Gastroesophageal sphincter (tissue), 3 donors: Measurements from ENCODE around the gene LRRTM3.

ENCODE experiments used
- CTCF ChIP-seq, 4 experiments: fragments of 200-600 bp in 2 of 4; fragments of 450-650 bp in 2 of 4; sonication (generic) in 1 of 4; IDR thresholded peaks; one replicate each; pipeline ENCODE4 v1.5.1; 2017 to 2019; ENCODE audit warnings: antibody characterized with exemption in 4 of 4, mild to moderate bottlenecking in 2 of 4, moderate library complexity in 2 of 4
- POLR2A ChIP-seq, 2 donors: fragments of 450-650 bp; IDR thresholded peaks; one replicate each; pipeline ENCODE4 v1.6.1; 2017; ENCODE audit warnings: antibody characterized with exemption in 2 of 2, mild to moderate bottlenecking in 2 of 2, moderate library complexity in 1 of 2
- POLR2AphosphoS5 ChIP-seq: sonication (generic); formaldehyde crosslinking; IDR thresholded peaks from one replicate; pipeline ENCODE4 v1.6.1; 2017; ENCODE audit warnings: antibody characterized with exemption

GRCh38 chr10:66928776-66929175, 2.9 kb downstream of the LRRTM3 start:
- TF ChIP-seq CTCF (IDR thresholded peaks at IDR 0.05) (no peak), POLR2A (IDR thresholded peaks at IDR 0.05) (no peak), POLR2AphosphoS5 (no peak)
